GM18498 (cell line): ENCODE measurements around the gene MRPL42.
A peak's percentile ranks its signal among the peaks of the same experiment; 100 is the strongest.
"Not testable (repeated sequence)": the region's sequence is repeated elsewhere in the genome, so short reads cannot be mapped to it uniquely, and the experiment has no call there.

Experiments
- ATAC-seq: cut with Tn5 transposase; IDR thresholded peaks from one replicate; pipeline ENCODE4 v1.9.1; 2021; ENCODE audit warnings: mild to moderate bottlenecking, moderate library complexity; ENCODE audit not compliant: unreplicated experiment

Gene MRPL42

GRCh38 chr12:93497456-93497855 lies 30.1 kb downstream of the MRPL42 start:
- ATAC-seq = no peak

GRCh38 chr12:93498813-93499212 lies 31.5 kb downstream of the MRPL42 start:
- not testable (repeated sequence) for ATAC-seq

GRCh38 chr12:93500201-93500600 lies 32.9 kb downstream of the MRPL42 start:
- ATAC-seq = no peak

GRCh38 chr12:93500667-93501066 lies 33.4 kb downstream of the MRPL42 start:
- no peak for ATAC-seq

GRCh38 chr12:93502802-93503623 lies 35.7 kb downstream of the MRPL42 start:
- no peak for ATAC-seq

GRCh38 chr12:93507165-93507564 lies 39.9 kb downstream of the MRPL42 start:
- no peak for ATAC-seq

GRCh38 chr12:93509506-93509905 lies 42.2 kb downstream of the MRPL42 start:
- ATAC-seq = no peak

GRCh38 chr12:93514853-93515252 lies 47.5 kb downstream of the MRPL42 start:
- ATAC-seq = no peak

- ATAC-seq = no peak
Measured at GRCh38 chr12:93518725-93519124, 51.4 kb downstream of the MRPL42 start.

GRCh38 chr12:93519859-93520258 lies 52.5 kb downstream of the MRPL42 start:
- no peak for ATAC-seq

GRCh38 chr12:93520454-93520853 lies 53.1 kb downstream of the MRPL42 start:
- ATAC-seq = no peak

GRCh38 chr12:93521225-93522080 lies 54.1 kb downstream of the MRPL42 start:
- no peak for ATAC-seq

- ATAC-seq = no peak
Measured at GRCh38 chr12:93524386-93525133, 57.2 kb downstream of the MRPL42 start.

- ATAC-seq = no peak
Measured at GRCh38 chr12:93526786-93527428, 59.6 kb downstream of the MRPL42 start.

- ATAC-seq = no peak
Measured at GRCh38 chr12:93530358-93530757, 63.0 kb downstream of the MRPL42 start.

GRCh38 chr12:93533310-93533709 lies 66.0 kb downstream of the MRPL42 start:
- ATAC-seq = no peak

- ATAC-seq = peak; percentile 46
Measured at GRCh38 chr12:93536111-93536765, 68.9 kb downstream of the MRPL42 start.

- ATAC-seq = peak; percentile 95
Measured at GRCh38 chr12:93536766-93537488, 69.6 kb downstream of the MRPL42 start.

GRCh38 chr12:93537769-93538168 lies 70.5 kb downstream of the MRPL42 start:
- ATAC-seq = no peak

GRCh38 chr12:93539821-93540220 lies 72.5 kb downstream of the MRPL42 start:
- ATAC-seq = no peak
